ENCODE data around the gene HLA-DMB. TPM values are rescaled to one million over a fixed set of nuclear protein-coding genes. Genes with fewer than 3 reads are reported as not detected.

HLA-DMB gene
- polyA plus RNA-seq, 1 donor from 2014 or later: 2.9 TPM

DNA sequence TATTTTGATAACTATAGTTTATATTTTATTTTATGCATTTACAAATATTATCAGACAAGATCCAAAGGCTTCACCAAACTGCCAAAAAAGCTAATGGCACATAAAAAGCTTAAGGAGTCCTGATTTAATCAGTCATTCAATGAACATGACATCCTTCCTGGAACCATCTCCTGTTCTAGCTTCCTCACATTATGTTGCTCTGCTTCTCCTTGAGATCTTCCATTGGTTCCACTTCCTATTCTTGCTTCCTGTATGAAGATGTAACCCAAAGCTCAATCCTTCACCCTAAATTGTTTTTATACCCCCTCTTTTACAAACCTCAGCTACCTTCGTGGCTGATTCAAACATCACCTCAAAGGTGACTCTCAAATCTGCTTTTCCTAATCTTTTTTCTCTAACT lies 23.0 kb upstream of the HLA-DMB start:
- Histone ChIP-seq H3K27me3 (ENCODE audit: insufficient read depth, low read depth, low read length) (no peaks in the 10 kb centered on the region), H3K9me2 (ENCODE audit: insufficient read depth, low read length) (no peaks in the 10 kb centered on the region), H3K36me3 (ENCODE audit: insufficient read depth, low read length) (no peaks in the 10 kb centered on the region), H2AFZ (ENCODE audit: low read depth, low read length) (no peak overlapping the region), H3K9ac (ENCODE audit: low read length) (no peak overlapping the region), H4K20me1 (ENCODE audit: insufficient read depth) (no peaks in the 10 kb centered on the region), H3K4me2 (ENCODE audit: low read length) (no peak overlapping the region), H3K9me3 (ENCODE audit: low read length) (no peaks in the 10 kb centered on the region), H3K4me3 (ENCODE audit: low read length) (no peak overlapping the region), H3K79me2 (replicated peaks; ENCODE audit: insufficient read depth, low read length) (peaks cover 25% of the 10 kb centered on the region), H3F3A (ENCODE audit: insufficient read depth, low read length, poor library complexity, severe bottlenecking) (peaks cover 8% of the 10 kb centered on the region), H3K27ac (ENCODE audit: low read length) (no peak overlapping the region)
- TF ChIP-seq, protein P1, sequence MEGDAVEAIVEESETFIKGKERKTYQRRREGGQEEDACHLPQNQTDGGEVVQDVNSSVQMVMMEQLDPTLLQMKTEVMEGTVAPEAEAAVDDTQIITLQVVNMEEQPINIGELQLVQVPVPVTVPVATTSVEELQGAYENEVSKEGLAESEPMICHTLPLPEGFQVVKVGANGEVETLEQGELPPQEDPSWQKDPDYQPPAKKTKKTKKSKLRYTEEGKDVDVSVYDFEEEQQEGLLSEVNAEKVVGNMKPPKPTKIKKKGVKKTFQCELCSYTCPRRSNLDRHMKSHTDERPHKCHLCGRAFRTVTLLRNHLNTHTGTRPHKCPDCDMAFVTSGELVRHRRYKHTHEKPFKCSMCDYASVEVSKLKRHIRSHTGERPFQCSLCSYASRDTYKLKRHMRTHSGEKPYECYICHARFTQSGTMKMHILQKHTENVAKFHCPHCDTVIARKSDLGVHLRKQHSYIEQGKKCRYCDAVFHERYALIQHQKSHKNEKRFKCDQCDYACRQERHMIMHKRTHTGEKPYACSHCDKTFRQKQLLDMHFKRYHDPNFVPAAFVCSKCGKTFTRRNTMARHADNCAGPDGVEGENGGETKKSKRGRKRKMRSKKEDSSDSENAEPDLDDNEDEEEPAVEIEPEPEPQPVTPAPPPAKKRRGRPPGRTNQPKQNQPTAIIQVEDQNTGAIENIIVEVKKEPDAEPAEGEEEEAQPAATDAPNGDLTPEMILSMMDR (IDR thresholded peaks at IDR 0.05; ENCODE audit: poor library complexity, severe bottlenecking): no peak
- TF ChIP-seq, protein P2, sequence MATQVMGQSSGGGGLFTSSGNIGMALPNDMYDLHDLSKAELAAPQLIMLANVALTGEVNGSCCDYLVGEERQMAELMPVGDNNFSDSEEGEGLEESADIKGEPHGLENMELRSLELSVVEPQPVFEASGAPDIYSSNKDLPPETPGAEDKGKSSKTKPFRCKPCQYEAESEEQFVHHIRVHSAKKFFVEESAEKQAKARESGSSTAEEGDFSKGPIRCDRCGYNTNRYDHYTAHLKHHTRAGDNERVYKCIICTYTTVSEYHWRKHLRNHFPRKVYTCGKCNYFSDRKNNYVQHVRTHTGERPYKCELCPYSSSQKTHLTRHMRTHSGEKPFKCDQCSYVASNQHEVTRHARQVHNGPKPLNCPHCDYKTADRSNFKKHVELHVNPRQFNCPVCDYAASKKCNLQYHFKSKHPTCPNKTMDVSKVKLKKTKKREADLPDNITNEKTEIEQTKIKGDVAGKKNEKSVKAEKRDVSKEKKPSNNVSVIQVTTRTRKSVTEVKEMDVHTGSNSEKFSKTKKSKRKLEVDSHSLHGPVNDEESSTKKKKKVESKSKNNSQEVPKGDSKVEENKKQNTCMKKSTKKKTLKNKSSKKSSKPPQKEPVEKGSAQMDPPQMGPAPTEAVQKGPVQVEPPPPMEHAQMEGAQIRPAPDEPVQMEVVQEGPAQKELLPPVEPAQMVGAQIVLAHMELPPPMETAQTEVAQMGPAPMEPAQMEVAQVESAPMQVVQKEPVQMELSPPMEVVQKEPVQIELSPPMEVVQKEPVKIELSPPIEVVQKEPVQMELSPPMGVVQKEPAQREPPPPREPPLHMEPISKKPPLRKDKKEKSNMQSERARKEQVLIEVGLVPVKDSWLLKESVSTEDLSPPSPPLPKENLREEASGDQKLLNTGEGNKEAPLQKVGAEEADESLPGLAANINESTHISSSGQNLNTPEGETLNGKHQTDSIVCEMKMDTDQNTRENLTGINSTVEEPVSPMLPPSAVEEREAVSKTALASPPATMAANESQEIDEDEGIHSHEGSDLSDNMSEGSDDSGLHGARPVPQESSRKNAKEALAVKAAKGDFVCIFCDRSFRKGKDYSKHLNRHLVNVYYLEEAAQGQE (IDR thresholded peaks at IDR 0.05; ENCODE audit: borderline replicate concordance): no peak
- no peak for TF ChIP-seq EP300 (conservative IDR thresholded peaks at IDR 0.05; ENCODE audit: poor library complexity, severe bottlenecking)
- TF ChIP-seq EZH2 (IDR thresholded peaks at IDR 0.05; ENCODE audit: borderline replicate concordance, insufficient read depth, low read length, poor library complexity, severe bottlenecking): no peak
- TF ChIP-seq TAF1 (IDR thresholded peaks at IDR 0.05; ENCODE audit: low read depth): no peak
- no peak for TF ChIP-seq RAD21 (conservative IDR thresholded peaks at IDR 0.05)
- TF ChIP-seq MXI1 (conservative IDR thresholded peaks at IDR 0.05; ENCODE audit: poor library complexity, severe bottlenecking): no peak
- no peak for TF ChIP-seq POLR2AphosphoS5 (IDR thresholded peaks at IDR 0.05)
- no peak for TF ChIP-seq SMC3 (conservative IDR thresholded peaks at IDR 0.05; ENCODE audit: poor library complexity)

DNA sequence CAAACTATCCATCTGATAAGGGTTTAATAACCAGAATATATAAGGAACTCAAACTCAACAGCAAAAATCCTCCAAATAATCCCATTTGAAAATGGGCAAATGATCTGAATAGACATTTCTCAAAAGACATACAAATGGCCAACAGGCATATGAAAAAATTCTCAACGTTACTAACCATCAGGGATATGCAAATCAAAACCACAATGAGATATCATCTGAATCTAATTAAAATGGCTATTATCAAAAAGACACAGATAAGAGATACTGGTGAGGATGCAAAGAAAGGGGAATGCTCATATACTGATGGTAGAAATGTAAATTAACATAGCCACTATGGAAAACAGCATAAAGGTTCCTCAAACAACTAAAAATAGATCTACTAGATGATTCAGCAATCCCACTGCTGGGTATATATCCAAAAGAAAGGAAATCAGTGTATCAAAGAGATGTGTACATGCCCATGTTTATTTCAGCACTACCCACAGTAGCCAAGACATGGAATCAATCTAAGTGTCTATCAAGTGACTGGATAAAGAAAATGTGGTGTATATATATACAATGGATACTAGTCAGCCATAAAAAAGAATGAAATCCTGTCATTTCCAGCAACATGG lies 21.5 kb upstream of the HLA-DMB start:
- no peak overlapping the region for H3K4me3 ChIP-seq (ENCODE audit: low read length)
- H3K36me3 ChIP-seq (ENCODE audit: insufficient read depth, low read length): no peaks in the 10 kb centered on the region
- no peaks in the 10 kb centered on the region for H4K20me1 ChIP-seq (ENCODE audit: insufficient read depth)
- TF ChIP-seq, protein P2 (IDR thresholded peaks at IDR 0.05; ENCODE audit: borderline replicate concordance): no peak
- TF ChIP-seq EZH2 (IDR thresholded peaks at IDR 0.05; ENCODE audit: borderline replicate concordance, insufficient read depth, low read length, poor library complexity, severe bottlenecking) (no peak), TAF1 (IDR thresholded peaks at IDR 0.05; ENCODE audit: low read depth) (no peak), RAD21 (conservative IDR thresholded peaks at IDR 0.05) (no peak), SMC3 (conservative IDR thresholded peaks at IDR 0.05; ENCODE audit: poor library complexity) (no peak), POLR2AphosphoS5 (IDR thresholded peaks at IDR 0.05) (no peak), MXI1 (conservative IDR thresholded peaks at IDR 0.05; ENCODE audit: poor library complexity, severe bottlenecking) (no peak), EP300 (conservative IDR thresholded peaks at IDR 0.05; ENCODE audit: poor library complexity, severe bottlenecking) (no peak)
- TF ChIP-seq, protein P1 (IDR thresholded peaks at IDR 0.05; ENCODE audit: poor library complexity, severe bottlenecking): no peak
- H2AFZ ChIP-seq (ENCODE audit: low read depth, low read length): no peak overlapping the region
- H3K4me2 ChIP-seq (ENCODE audit: low read length): no peak overlapping the region
- no peak overlapping the region for H3K27ac ChIP-seq (ENCODE audit: low read length)
- no peak overlapping the region for H3K9ac ChIP-seq (ENCODE audit: low read length)
- peaks cover 24% of the 10 kb centered on the region for H3K79me2 ChIP-seq (replicated peaks; ENCODE audit: insufficient read depth, low read length)
- no peaks in the 10 kb centered on the region for H3K9me2 ChIP-seq (ENCODE audit: insufficient read depth, low read length)
- no peaks in the 10 kb centered on the region for H3K27me3 ChIP-seq (ENCODE audit: insufficient read depth, low read depth, low read length)
- peaks cover 8% of the 10 kb centered on the region for H3F3A ChIP-seq (ENCODE audit: insufficient read depth, low read length, poor library complexity, severe bottlenecking)
- no peaks in the 10 kb centered on the region for H3K9me3 ChIP-seq (ENCODE audit: low read length)
